CD14-positive monocyte (primary cell): ENCODE results near the gene LCNL1. TPM values are rescaled to one million over a fixed set of nuclear protein-coding genes. Genes with fewer than 3 reads are reported as not detected.

Experiments used
- DNase-seq, 3 donors: peaks; one replicate each; pipeline ENCODE4 v3.0.0-alpha.2; 2011 to 2022
- H2AFZ ChIP-seq: 2 replicates; pipeline ENCODE4 v1.6.0; 2012; ENCODE audit warnings: mild to moderate bottlenecking, low read depth, low read length, inconsistent platforms; ENCODE audit not compliant: insufficient read depth, poor library complexity, severe bottlenecking
- H3K27ac ChIP-seq, 2 donors: 1 replicate in 1 of 2; 2 replicates in 1 of 2; pipeline ENCODE4 v1.5.1; 2012 to 2013; ENCODE audit warnings: low read length in 2 of 2, control low read depth in 1 of 2, inconsistent platforms in 1 of 2, low read depth in 1 of 2, mild to moderate bottlenecking in 1 of 2
- H3K27me3 ChIP-seq, 2 donors: one replicate each; pipeline versions ENCODE4 v1.6.0 to v1.6.1; 2011 to 2013; ENCODE audit warnings: low read length in 2 of 2; ENCODE audit not compliant: control insufficient read depth in 2 of 2, insufficient read depth in 2 of 2
- H3K36me3 ChIP-seq, 2 donors: replicated peaks in 1 of 2; 1 replicate in 1 of 2; 2 replicates in 1 of 2; pipeline versions ENCODE4 v1.5.1 to v1.6.1; 2012 to 2013; ENCODE audit warnings: low read length in 2 of 2, control low read depth in 1 of 2, inconsistent platforms in 1 of 2, mild to moderate bottlenecking in 1 of 2; ENCODE audit not compliant: insufficient read depth in 2 of 2, control insufficient read depth in 1 of 2
- H3K4me1 ChIP-seq, 2 donors: 1 replicate in 1 of 2; 2 replicates in 1 of 2; pipeline versions ENCODE4 v1.5.1 to v1.6.1; 2012 to 2013; ENCODE audit warnings: low read length in 2 of 2, control low read depth in 1 of 2, inconsistent platforms in 1 of 2, mild to moderate bottlenecking in 1 of 2, moderate library complexity in 1 of 2; ENCODE audit not compliant: insufficient read depth in 2 of 2, control insufficient read depth in 1 of 2
- H3K4me2 ChIP-seq: replicated peaks from 2 replicates; pipeline ENCODE3; 2012; ENCODE audit warnings: low read length, moderate library complexity, mild to moderate bottlenecking; ENCODE audit not compliant: poor library complexity, severe bottlenecking; ENCODE audit errors: extremely low read depth
- H3K4me3 ChIP-seq, 3 experiments: fragments of 200-600 bp in 1 of 3; sonication (generic) in 1 of 3; replicated peaks in 1 of 3; 1 replicate in 2 of 3; 2 replicates in 1 of 3; pipeline ENCODE4 v1.5.1; 2011 to 2013; ENCODE audit warnings: low read length in 3 of 3, mild to moderate bottlenecking in 3 of 3, control low read depth in 2 of 3, low read depth in 2 of 3, inconsistent platforms in 1 of 3, moderate library complexity in 1 of 3
- H3K79me2 ChIP-seq: 2 replicates; pipeline ENCODE4 v1.6.0; 2012; ENCODE audit warnings: mild to moderate bottlenecking, control low read depth, inconsistent platforms, low read length, moderate library complexity; ENCODE audit not compliant: insufficient read depth
- H3K9ac ChIP-seq: 2 replicates; pipeline ENCODE4 v1.6.0; 2017; ENCODE audit warnings: low read length, mild to moderate bottlenecking; ENCODE audit not compliant: insufficient read depth, poor library complexity, severe bottlenecking
- H3K9me3 ChIP-seq, 2 donors: replicated peaks in 1 of 2; 1 replicate in 1 of 2; 2 replicates in 1 of 2; pipeline versions ENCODE4 v1.5.1 to v1.6.1; 2012 to 2013; ENCODE audit warnings: low read length in 2 of 2, control low read depth in 1 of 2; ENCODE audit not compliant: control insufficient read depth in 1 of 2, insufficient read depth in 1 of 2
- H4K20me1 ChIP-seq: 2 replicates; pipeline ENCODE4 v1.6.0; 2012; ENCODE audit warnings: mild to moderate bottlenecking, low read length, control low read depth, moderate library complexity; ENCODE audit not compliant: insufficient read depth
- H3K27ac Mint-ChIP-seq, 7 donors: one replicate each; pipeline ENCODE4 v1.8.0; 2020; ENCODE audit warnings: mild to moderate bottlenecking in 7 of 7, mixed read lengths in 7 of 7, moderate library complexity in 6 of 7, inconsistent platforms in 2 of 7
- H3K27me3 Mint-ChIP-seq, 3 donors: one replicate each; pipeline ENCODE4 v1.8.0; 2021 to 2022; ENCODE audit warnings: low read depth in 3 of 3, mild to moderate bottlenecking in 3 of 3, mixed read lengths in 3 of 3, moderate library complexity in 3 of 3, inconsistent platforms in 1 of 3
- H3K36me3 Mint-ChIP-seq, 2 donors: one replicate each; pipeline ENCODE4 v1.8.0; 2020; ENCODE audit warnings: mixed read lengths in 2 of 2, inconsistent platforms in 1 of 2, mild to moderate bottlenecking in 1 of 2
- H3K4me1 Mint-ChIP-seq: one replicate; pipeline ENCODE4 v1.8.0; 2020; ENCODE audit warnings: mild to moderate bottlenecking, mixed read lengths
- H3K4me3 Mint-ChIP-seq, 2 donors: one replicate each; pipeline ENCODE4 v1.8.0; 2020; ENCODE audit warnings: mild to moderate bottlenecking in 2 of 2, mixed read lengths in 2 of 2, moderate library complexity in 1 of 2
- H3K9me3 Mint-ChIP-seq, 7 donors: one replicate each; pipeline ENCODE4 v1.8.0; 2020 to 2022; ENCODE audit warnings: mixed read lengths in 7 of 7, mild to moderate bottlenecking in 6 of 7, moderate library complexity in 6 of 7, inconsistent platforms in 2 of 7
- CTCF ChIP-seq: fragments of 200-600 bp; IDR thresholded peaks from one replicate; pipeline ENCODE4 v1.8.0; 2022; ENCODE audit warnings: antibody characterized with exemption, mild to moderate bottlenecking
- WGBS: methylation state at CpG from one replicate; pipeline ENCODE4 v1.1.5; 2013; ENCODE audit warnings: missing lambda C conversion rate; ENCODE audit not compliant: insufficient coverage; 5-methylcytosine and 5-hydroxymethylcytosine counted together
- intact Hi-C, 2 donors: fragments of 100-400 bp; cut with micrococcal nuclease; formaldehyde crosslinking; loops; one replicate each; pipeline versions ENCODE4 v1.15.0 to v1.15.1; 2023
- polyA plus RNA-seq, 3 donors: library from polyadenylated mRNA; depleted of rRNA in 1 of 3; unstranded in 2 of 3; stranded (reverse) in 1 of 3; fragments of 300-500 nt in 2 of 3; fragments of >200 nt in 1 of 3; fragmentation: Illumina TruSeq in 2 of 3; gene quantifications; 1 replicate in 2 of 3; 2 replicates in 1 of 3; pipeline ENCODE4 v1.2.3, GENCODE V29; 2012 to 2021

The LCNL1 gene
- polyA plus RNA-seq, 3 donors: 0.04 TPM; not detected in 2

GRCh38 chr9:136961279-136962065, 21.3 kb upstream of the LCNL1 start:
- peaks cover 0 to 4% (median 3%) of the 10 kb centered on the region in 7 donors for H3K9me3 Mint-ChIP-seq
- no peaks in the 10 kb centered on the region for H3K9me3 ChIP-seq
- no peak overlapping the region for H3K9ac ChIP-seq
- intact Hi-C loops: no loop called here
- H3K4me1 Mint-ChIP-seq: peaks cover 14% of the 10 kb centered on the region
- no peaks in the 10 kb centered on the region for H3K27me3 ChIP-seq
- 91% methylated on average over 20 of the region's 23 CpGs for WGBS
- H3K27ac Mint-ChIP-seq: no peak overlapping the region
- no peak overlapping the region for H3K27ac ChIP-seq
- H3K36me3 Mint-ChIP-seq: no peaks in the 10 kb centered on the region
- no peak overlapping the region for H3K4me3 ChIP-seq
- peaks cover 9 to 16% (median 11%) of the 10 kb centered on the region in 3 donors for H3K27me3 Mint-ChIP-seq
- no peak for DNase-seq
- H3K4me1 ChIP-seq: peaks cover 10 to 12% of the 10 kb centered on the region in 2 donors
- no peak overlapping the region for H3K4me3 Mint-ChIP-seq
- H3K79me2 ChIP-seq: no peaks in the 10 kb centered on the region
- no peak overlapping the region for H3K4me2 ChIP-seq
- no peaks in the 10 kb centered on the region for H3K36me3 ChIP-seq
- no peak for TF ChIP-seq CTCF
- no peak overlapping the region for H2AFZ ChIP-seq
- no peaks in the 10 kb centered on the region for H4K20me1 ChIP-seq

- Histone ChIP-seq H3K79me2 (no peaks in the 10 kb centered on the region), H4K20me1 (no peaks in the 10 kb centered on the region), H3K4me2 (no peak overlapping the region), H3K27me3 (no peaks in the 10 kb centered on the region), H3K4me1 (peaks cover 10 to 12% of the 10 kb centered on the region in 2 donors), H3K9me3 (no peaks in the 10 kb centered on the region), H3K36me3 (no peaks in the 10 kb centered on the region), H3K9ac (no peak overlapping the region), H3K27ac (no peak overlapping the region), H3K4me3 (no peak overlapping the region), H2AFZ (no peak overlapping the region)
- Mint-ChIP-seq H3K4me3 (no peak overlapping the region), H3K27me3 (peaks cover 9 to 18% (median 12%) of the 10 kb centered on the region in 3 donors), H3K4me1 (peaks cover 14% of the 10 kb centered on the region), H3K36me3 (no peaks in the 10 kb centered on the region), H3K9me3 (peaks cover 0 to 2% (median 0%) of the 10 kb centered on the region in 7 donors), H3K27ac (no peak overlapping the region)
- 100% methylated on average over 1 of the region's 9 CpGs for WGBS
- TF ChIP-seq CTCF: no peak
- DNase-seq: no peak
- intact Hi-C loops: no loop called here
These were observed 20.6 kb upstream of the LCNL1 start for GRCh38 chr9:136962163-136962562.
